ENCODE measurements around the gene PSMD13.

PSMD13 gene

GRCh38 chr11:204587-205109 is 32.1 kb upstream of the PSMD13 start:
- no peak for DNase-seq (ENCODE audit: low spot score)

GRCh38 chr11:205221-206001 is 31.4 kb upstream of the PSMD13 start:
- no peak for DNase-seq (ENCODE audit: low spot score)

GRCh38 chr11:206002-206384 is 30.8 kb upstream of the PSMD13 start:
- DNase-seq (ENCODE audit: low spot score), result no peak

- DNase-seq (ENCODE audit: low spot score), result no peak
Observed at GRCh38 chr11:206526-207207, 30.1 kb upstream of the PSMD13 start.

GRCh38 chr11:207208-207862 is 29.4 kb upstream of the PSMD13 start, which contains the start of the genes BET1L and RIC8A:
Gene BET1L, minus strand, starts transcription at chr11:207399. Its CDS starts 78 bp downstream, at chr11:207321.
Gene RIC8A, plus strand, starts transcription at chr11:207708. Its CDS starts 1,147 bp downstream, at chr11:208855.
- DNase-seq (ENCODE audit: low spot score), result peak; percentile 97

- no peak for DNase-seq (ENCODE audit: low spot score)
Observed at GRCh38 chr11:207863-208180, 29.0 kb upstream of the PSMD13 start.

- DNase-seq (ENCODE audit: low spot score), result peak; percentile 81
Observed at GRCh38 chr11:208181-208916, 28.4 kb upstream of the PSMD13 start.

GRCh38 chr11:208917-209260 is 27.9 kb upstream of the PSMD13 start:
- no peak for DNase-seq (ENCODE audit: low spot score)

GRCh38 chr11:209275-210121 is 27.3 kb upstream of the PSMD13 start:
- no peak for DNase-seq (ENCODE audit: low spot score)

GRCh38 chr11:210122-210802 is 26.5 kb upstream of the PSMD13 start:
- DNase-seq (ENCODE audit: low spot score), result no peak

GRCh38 chr11:210803-211180 is 26.0 kb upstream of the PSMD13 start:
- no peak for DNase-seq (ENCODE audit: low spot score)

GRCh38 chr11:211295-211694 is 25.5 kb upstream of the PSMD13 start:
- no peak for DNase-seq (ENCODE audit: low spot score)

- DNase-seq (ENCODE audit: low spot score), result no peak
Observed at GRCh38 chr11:211741-212140, 25.0 kb upstream of the PSMD13 start.

GRCh38 chr11:212150-213100 is 24.4 kb upstream of the PSMD13 start:
- no peak for DNase-seq (ENCODE audit: low spot score)

- DNase-seq (ENCODE audit: low spot score), result no peak
Observed at GRCh38 chr11:213111-213510, 23.7 kb upstream of the PSMD13 start.

GRCh38 chr11:214083-214482 is 22.7 kb upstream of the PSMD13 start:
- DNase-seq (ENCODE audit: low spot score), result no peak

- no peak for DNase-seq (ENCODE audit: low spot score)
Observed at GRCh38 chr11:215581-216037, 21.2 kb upstream of the PSMD13 start.

- DNase-seq (ENCODE audit: low spot score), result no peak
Observed at GRCh38 chr11:216081-216974, 20.4 kb upstream of the PSMD13 start.
